WTC11 (cell line): ENCODE measurements around the gene PAQR3.

Experiments used
- ATF3 ChIP-seq: sonication (generic); formaldehyde crosslinking; conservative IDR thresholded peaks from 2 replicates; pipeline ENCODE4 v1.8.1; 2022; ENCODE audit warnings: mild to moderate bottlenecking, missing genetic modification reagents
- CTCF ChIP-seq: fragments of 200-600 bp; IDR thresholded peaks from 2 replicates; pipeline ENCODE4 v1.8.0; 2022; ENCODE audit warnings: antibody characterized with exemption
- E2F4 ChIP-seq: sonication (generic); formaldehyde crosslinking; IDR thresholded peaks from 2 replicates; pipeline ENCODE4 v1.8.1; 2022; ENCODE audit warnings: low read depth, mild to moderate bottlenecking, moderate library complexity, missing genetic modification reagents, borderline replicate concordance
- FOXP1 ChIP-seq: sonication (generic); formaldehyde crosslinking; IDR thresholded peaks from 2 replicates; pipeline ENCODE4 v1.8.0; 2022; ENCODE audit warnings: missing genetic modification reagents, mild to moderate bottlenecking, moderate library complexity, borderline replicate concordance
- NR3C1 ChIP-seq: sonication (generic); formaldehyde crosslinking; conservative IDR thresholded peaks from 2 replicates; pipeline ENCODE4 v1.8.1; 2023; ENCODE audit warnings: low read depth, mild to moderate bottlenecking, missing genetic modification reagents
- SP1 ChIP-seq: sonication (generic); formaldehyde crosslinking; conservative IDR thresholded peaks from 2 replicates; pipeline ENCODE4 v1.8.1; 2022; ENCODE audit warnings: missing genetic modification reagents
- TEAD4 ChIP-seq: sonication (generic); formaldehyde crosslinking; IDR thresholded peaks from 2 replicates; pipeline ENCODE4 v1.8.0; 2022; ENCODE audit warnings: mild to moderate bottlenecking, missing genetic modification reagents
- USF2 ChIP-seq: sonication (generic); formaldehyde crosslinking; IDR thresholded peaks from 2 replicates; pipeline ENCODE4 v1.8.1; 2023; ENCODE audit warnings: mild to moderate bottlenecking, missing genetic modification reagents, moderate library complexity
- ZNF138 ChIP-seq: sonication (generic); formaldehyde crosslinking; conservative IDR thresholded peaks from 2 replicates; pipeline ENCODE4 v1.8.1; 2022; ENCODE audit warnings: mild to moderate bottlenecking, moderate library complexity, missing genetic modification reagents
- ZNF423 ChIP-seq: fragments of 250-450 bp; sonication (Bioruptor Pico); IDR thresholded peaks from 2 replicates; pipeline ENCODE4 v2.1.2; 2022; ENCODE audit warnings: mild to moderate bottlenecking, moderate library complexity

GRCh38 chr4:78971326-78971725 is 32.1 kb upstream of the PAQR3 start:
- TF ChIP-seq TEAD4 (CRISPR knock-in tag) (no peak), SP1 (no peak), FOXP1 (CRISPR knock-in tag) (no peak), CTCF (no peak), USF2 (CRISPR knock-in tag) (no peak), ZNF138 (CRISPR knock-in tag) (no peak), E2F4 (no peak), NR3C1 (CRISPR knock-in tag) (no peak), ATF3 (CRISPR knock-in tag) (no peak), ZNF423 (no peak)
